ENCODE results near the gene HIVEP3. TPM values are rescaled to one million over a fixed set of nuclear protein-coding genes. Genes with fewer than 3 reads are reported as not detected.

HIVEP3 gene
- polyA plus RNA-seq, 3 donors = 1.3 to 18.5 (median 4.6) TPM

- H3K27ac ChIP-seq (ENCODE audit: low read depth, low read length) = no peak overlapping the region
- WGBS, 3 donors = 44 to 60% (median 50%) methylated on average over 11 of the region's 11 CpGs
Observed at GRCh38 chr1:41650028-41650880, 268.5 kb downstream of the HIVEP3 start.

GRCh38 chr1:41649396-41650027, 269.2 kb downstream of the HIVEP3 start:
- H3K27ac ChIP-seq (ENCODE audit: low read depth, low read length) = no peak overlapping the region
- 55 to 71% (median 59%) methylated on average over 9 of the region's 9 CpGs for WGBS, 3 donors

- H3K27ac ChIP-seq (ENCODE audit: low read depth, low read length) = no peak overlapping the region
- 88 to 92% (median 90%) methylated on average over 6 of the region's 6 CpGs for WGBS, 3 donors
Observed at GRCh38 chr1:41648844-41649243, 269.9 kb downstream of the HIVEP3 start.

- no peak overlapping the region for H3K27ac ChIP-seq (ENCODE audit: low read depth, low read length)
- WGBS, 3 donors = 87 to 98% (median 96%) methylated on average over 5 of the region's 5 CpGs
Observed at GRCh38 chr1:41648230-41648629, 270.5 kb downstream of the HIVEP3 start.

GRCh38 chr1:41647221-41648135, 271.2 kb downstream of the HIVEP3 start:
- no peak overlapping the region for H3K27ac ChIP-seq (ENCODE audit: low read depth, low read length)
- 92 to 98% (median 93%) methylated on average over 4 of the region's 4 CpGs for WGBS, 3 donors

- 98 to 99% (median 98%) methylated on average over 4 of the region's 4 CpGs for WGBS, 3 donors
- no peak overlapping the region for H3K27ac ChIP-seq (ENCODE audit: low read depth, low read length)
Observed at GRCh38 chr1:41646186-41646585, 272.5 kb downstream of the HIVEP3 start.

- 85 to 90% (median 89%) methylated on average over 2 of the region's 2 CpGs for WGBS, 3 donors
- H3K27ac ChIP-seq (ENCODE audit: low read depth, low read length) = no peak overlapping the region
Observed at GRCh38 chr1:41645062-41645461, 273.7 kb downstream of the HIVEP3 start.

GRCh38 chr1:41642922-41643821, 275.6 kb downstream of the HIVEP3 start:
- 90 to 95% (median 91%) methylated on average over 13 of the region's 13 CpGs for WGBS, 3 donors
- no peak overlapping the region for H3K27ac ChIP-seq (ENCODE audit: low read depth, low read length)

- H3K27ac ChIP-seq (ENCODE audit: low read depth, low read length) = no peak overlapping the region
- 90 to 91% (median 91%) methylated on average over 7 of the region's 7 CpGs for WGBS, 3 donors
Observed at GRCh38 chr1:41641941-41642527, 276.7 kb downstream of the HIVEP3 start.

- WGBS, 3 donors = 83 to 96% (median 91%) methylated on average over 3 of the region's 3 CpGs
Observed at GRCh38 chr1:41641475-41641814, 277.3 kb downstream of the HIVEP3 start.

GRCh38 chr1:41640756-41641474, 277.8 kb downstream of the HIVEP3 start:
- H3K27ac ChIP-seq (ENCODE audit: low read depth, low read length) = no peak overlapping the region
- WGBS, 3 donors = 95 to 97% (median 96%) methylated on average over 8 of the region's 8 CpGs

More at GRCh38 chr1:41641475-41641814, 277.3 kb downstream of the HIVEP3 start:
- H3K27ac ChIP-seq (ENCODE audit: low read depth, low read length) = no peak overlapping the region

- no peak overlapping the region for H3K27ac ChIP-seq (ENCODE audit: low read depth, low read length)
- WGBS, 3 donors = 73 to 81% (median 75%) methylated on average over 11 to 12 of the region's 12 CpGs
Observed at GRCh38 chr1:41640141-41640751, 278.5 kb downstream of the HIVEP3 start.

- WGBS, 3 donors = 83 to 89% (median 87%) methylated on average over 10 of the region's 10 CpGs
- H3K27ac ChIP-seq (ENCODE audit: low read depth, low read length) = no peak overlapping the region
Observed at GRCh38 chr1:41639332-41639936, 279.3 kb downstream of the HIVEP3 start.

- WGBS, 3 donors = 81 to 95% (median 93%) methylated on average over 4 of the region's 4 CpGs
- H3K27ac ChIP-seq (ENCODE audit: low read depth, low read length) = no peak overlapping the region
Observed at GRCh38 chr1:41638086-41639024, 280.4 kb downstream of the HIVEP3 start.

- no peak overlapping the region for H3K27ac ChIP-seq (ENCODE audit: low read depth, low read length)
- 75 to 84% (median 78%) methylated on average over 7 of the region's 7 CpGs for WGBS, 3 donors
Observed at GRCh38 chr1:41637367-41637766, 281.4 kb downstream of the HIVEP3 start.

All from adipose tissue (tissue), 3 donors.